CD14-positive monocyte (primary cell): Measurements from ENCODE around the gene MICAL2. TPM values are rescaled to one million over a fixed set of nuclear protein-coding genes. Genes with fewer than 3 reads are reported as not detected.

Source experiments
- DNase-seq, 3 donors: peaks; one replicate each; pipeline ENCODE4 v3.0.0-alpha.2; 2011 to 2022
- H2AFZ ChIP-seq: 2 replicates; pipeline ENCODE4 v1.6.0; 2012; ENCODE audit warnings: mild to moderate bottlenecking, low read depth, low read length, inconsistent platforms; ENCODE audit not compliant: insufficient read depth, poor library complexity, severe bottlenecking
- H3K27ac ChIP-seq, 2 donors: 1 replicate in 1 of 2; 2 replicates in 1 of 2; pipeline ENCODE4 v1.5.1; 2012 to 2013; ENCODE audit warnings: low read length in 2 of 2, control low read depth in 1 of 2, inconsistent platforms in 1 of 2, low read depth in 1 of 2, mild to moderate bottlenecking in 1 of 2
- H3K27me3 ChIP-seq, 2 donors: one replicate each; pipeline versions ENCODE4 v1.6.0 to v1.6.1; 2011 to 2013; ENCODE audit warnings: low read length in 2 of 2; ENCODE audit not compliant: control insufficient read depth in 2 of 2, insufficient read depth in 2 of 2
- H3K36me3 ChIP-seq, 2 donors: replicated peaks in 1 of 2; 1 replicate in 1 of 2; 2 replicates in 1 of 2; pipeline versions ENCODE4 v1.5.1 to v1.6.1; 2012 to 2013; ENCODE audit warnings: low read length in 2 of 2, control low read depth in 1 of 2, inconsistent platforms in 1 of 2, mild to moderate bottlenecking in 1 of 2; ENCODE audit not compliant: insufficient read depth in 2 of 2, control insufficient read depth in 1 of 2
- H3K4me1 ChIP-seq, 2 donors: 1 replicate in 1 of 2; 2 replicates in 1 of 2; pipeline versions ENCODE4 v1.5.1 to v1.6.1; 2012 to 2013; ENCODE audit warnings: low read length in 2 of 2, control low read depth in 1 of 2, inconsistent platforms in 1 of 2, mild to moderate bottlenecking in 1 of 2, moderate library complexity in 1 of 2; ENCODE audit not compliant: insufficient read depth in 2 of 2, control insufficient read depth in 1 of 2
- H3K4me2 ChIP-seq: replicated peaks from 2 replicates; pipeline ENCODE3; 2012; ENCODE audit warnings: low read length, moderate library complexity, mild to moderate bottlenecking; ENCODE audit not compliant: poor library complexity, severe bottlenecking; ENCODE audit errors: extremely low read depth
- H3K4me3 ChIP-seq, 3 experiments: fragments of 200-600 bp in 1 of 3; sonication (generic) in 1 of 3; replicated peaks in 1 of 3; 1 replicate in 2 of 3; 2 replicates in 1 of 3; pipeline ENCODE4 v1.5.1; 2011 to 2013; ENCODE audit warnings: low read length in 3 of 3, mild to moderate bottlenecking in 3 of 3, control low read depth in 2 of 3, low read depth in 2 of 3, inconsistent platforms in 1 of 3, moderate library complexity in 1 of 3
- H3K79me2 ChIP-seq: 2 replicates; pipeline ENCODE4 v1.6.0; 2012; ENCODE audit warnings: mild to moderate bottlenecking, control low read depth, inconsistent platforms, low read length, moderate library complexity; ENCODE audit not compliant: insufficient read depth
- H3K9ac ChIP-seq: 2 replicates; pipeline ENCODE4 v1.6.0; 2017; ENCODE audit warnings: low read length, mild to moderate bottlenecking; ENCODE audit not compliant: insufficient read depth, poor library complexity, severe bottlenecking
- H3K9me3 ChIP-seq, 2 donors: replicated peaks in 1 of 2; 1 replicate in 1 of 2; 2 replicates in 1 of 2; pipeline versions ENCODE4 v1.5.1 to v1.6.1; 2012 to 2013; ENCODE audit warnings: low read length in 2 of 2, control low read depth in 1 of 2; ENCODE audit not compliant: control insufficient read depth in 1 of 2, insufficient read depth in 1 of 2
- H4K20me1 ChIP-seq: 2 replicates; pipeline ENCODE4 v1.6.0; 2012; ENCODE audit warnings: mild to moderate bottlenecking, low read length, control low read depth, moderate library complexity; ENCODE audit not compliant: insufficient read depth
- H3K27ac Mint-ChIP-seq, 7 donors: one replicate each; pipeline ENCODE4 v1.8.0; 2020; ENCODE audit warnings: mild to moderate bottlenecking in 7 of 7, mixed read lengths in 7 of 7, moderate library complexity in 6 of 7, inconsistent platforms in 2 of 7
- H3K27me3 Mint-ChIP-seq, 3 donors: one replicate each; pipeline ENCODE4 v1.8.0; 2021 to 2022; ENCODE audit warnings: low read depth in 3 of 3, mild to moderate bottlenecking in 3 of 3, mixed read lengths in 3 of 3, moderate library complexity in 3 of 3, inconsistent platforms in 1 of 3
- H3K36me3 Mint-ChIP-seq, 2 donors: one replicate each; pipeline ENCODE4 v1.8.0; 2020; ENCODE audit warnings: mixed read lengths in 2 of 2, inconsistent platforms in 1 of 2, mild to moderate bottlenecking in 1 of 2
- H3K4me1 Mint-ChIP-seq: one replicate; pipeline ENCODE4 v1.8.0; 2020; ENCODE audit warnings: mild to moderate bottlenecking, mixed read lengths
- H3K4me3 Mint-ChIP-seq, 2 donors: one replicate each; pipeline ENCODE4 v1.8.0; 2020; ENCODE audit warnings: mild to moderate bottlenecking in 2 of 2, mixed read lengths in 2 of 2, moderate library complexity in 1 of 2
- H3K9me3 Mint-ChIP-seq, 7 donors: one replicate each; pipeline ENCODE4 v1.8.0; 2020 to 2022; ENCODE audit warnings: mixed read lengths in 7 of 7, mild to moderate bottlenecking in 6 of 7, moderate library complexity in 6 of 7, inconsistent platforms in 2 of 7
- WGBS: methylation state at CpG from one replicate; pipeline ENCODE4 v1.1.5; 2013; ENCODE audit warnings: missing lambda C conversion rate; ENCODE audit not compliant: insufficient coverage; 5-methylcytosine and 5-hydroxymethylcytosine counted together
- intact Hi-C, 2 donors: fragments of 100-400 bp; cut with micrococcal nuclease; formaldehyde crosslinking; loops; one replicate each; pipeline versions ENCODE4 v1.15.0 to v1.15.1; 2023
- polyA plus RNA-seq, 3 donors: library from polyadenylated mRNA; depleted of rRNA in 1 of 3; unstranded in 2 of 3; stranded (reverse) in 1 of 3; fragments of 300-500 nt in 2 of 3; fragments of >200 nt in 1 of 3; fragmentation: Illumina TruSeq in 2 of 3; gene quantifications; 1 replicate in 2 of 3; 2 replicates in 1 of 3; pipeline ENCODE4 v1.2.3, GENCODE V29; 2012 to 2021
- TF ChIP-seq, protein P1 (sequence below): fragments of 200-600 bp; IDR thresholded peaks from one replicate; pipeline ENCODE4 v1.8.0; 2022; ENCODE audit warnings: antibody characterized with exemption, mild to moderate bottlenecking

MICAL2 gene
- polyA plus RNA-seq, 3 donors: 39.8 to 72.5 (median 44.0) TPM

DNA sequence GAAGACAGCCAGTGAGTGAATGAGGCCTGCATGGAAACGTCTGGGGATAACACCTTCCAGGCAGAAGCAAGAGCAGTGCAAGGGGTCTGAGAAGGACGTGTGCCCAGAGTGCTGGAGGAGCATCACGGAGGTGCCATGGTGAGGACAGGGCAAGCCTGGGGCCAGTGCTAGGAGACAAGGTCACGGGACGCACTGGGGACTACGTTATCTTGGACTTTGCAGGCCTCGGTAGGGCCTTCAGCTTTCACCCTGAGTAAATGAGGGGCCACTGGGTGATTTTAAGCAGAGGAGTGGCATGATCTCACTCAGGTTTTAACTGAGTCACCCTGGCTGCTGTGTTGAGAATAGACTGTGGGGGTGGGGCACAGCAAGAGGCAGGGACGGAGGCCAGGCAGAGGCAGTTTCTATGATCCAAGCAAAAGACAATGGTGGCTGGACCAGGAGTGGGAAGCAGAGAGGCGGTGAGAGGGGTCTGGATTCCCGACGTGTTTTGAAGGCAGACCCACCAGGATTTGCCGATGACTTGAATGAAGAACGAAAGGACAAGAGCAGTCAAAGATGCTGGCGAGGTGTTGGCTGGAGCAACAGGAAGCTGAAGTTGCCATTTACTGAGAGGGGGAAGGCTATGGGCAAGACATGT lies 164.3 kb downstream of the MICAL2 start:
- Mint-ChIP-seq H3K4me3 (no peak overlapping the region), H3K27ac (no peak overlapping the region), H3K27me3 (peaks cover 1 to 5% (median 1%) of the 10 kb centered on the region in 3 donors), H3K4me1 (peaks cover 10% of the 10 kb centered on the region), H3K9me3 (no peaks in the 10 kb centered on the region), H3K36me3 (peaks cover 13 to 16% of the 10 kb centered on the region in 2 donors)
- Histone ChIP-seq H3K79me2 (no peaks in the 10 kb centered on the region), H4K20me1 (no peaks in the 10 kb centered on the region), H3K9ac (no peak overlapping the region), H3K4me3 (no peak overlapping the region), H3K27ac (no peak overlapping the region), H3K36me3 (peaks cover 8 to 18% of the 10 kb centered on the region in 2 donors), H2AFZ (no peak overlapping the region), H3K4me2 (no peak overlapping the region), H3K4me1 (peaks cover 5 to 7% of the 10 kb centered on the region in 2 donors), H3K9me3 (no peaks in the 10 kb centered on the region), H3K27me3 (no peaks in the 10 kb centered on the region)
- TF ChIP-seq, protein P1, sequence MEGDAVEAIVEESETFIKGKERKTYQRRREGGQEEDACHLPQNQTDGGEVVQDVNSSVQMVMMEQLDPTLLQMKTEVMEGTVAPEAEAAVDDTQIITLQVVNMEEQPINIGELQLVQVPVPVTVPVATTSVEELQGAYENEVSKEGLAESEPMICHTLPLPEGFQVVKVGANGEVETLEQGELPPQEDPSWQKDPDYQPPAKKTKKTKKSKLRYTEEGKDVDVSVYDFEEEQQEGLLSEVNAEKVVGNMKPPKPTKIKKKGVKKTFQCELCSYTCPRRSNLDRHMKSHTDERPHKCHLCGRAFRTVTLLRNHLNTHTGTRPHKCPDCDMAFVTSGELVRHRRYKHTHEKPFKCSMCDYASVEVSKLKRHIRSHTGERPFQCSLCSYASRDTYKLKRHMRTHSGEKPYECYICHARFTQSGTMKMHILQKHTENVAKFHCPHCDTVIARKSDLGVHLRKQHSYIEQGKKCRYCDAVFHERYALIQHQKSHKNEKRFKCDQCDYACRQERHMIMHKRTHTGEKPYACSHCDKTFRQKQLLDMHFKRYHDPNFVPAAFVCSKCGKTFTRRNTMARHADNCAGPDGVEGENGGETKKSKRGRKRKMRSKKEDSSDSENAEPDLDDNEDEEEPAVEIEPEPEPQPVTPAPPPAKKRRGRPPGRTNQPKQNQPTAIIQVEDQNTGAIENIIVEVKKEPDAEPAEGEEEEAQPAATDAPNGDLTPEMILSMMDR: no peak
- 97% methylated on average over 14 of the region's 14 CpGs for WGBS
- no peak for DNase-seq
- intact Hi-C loops: no loop called here

DNA sequence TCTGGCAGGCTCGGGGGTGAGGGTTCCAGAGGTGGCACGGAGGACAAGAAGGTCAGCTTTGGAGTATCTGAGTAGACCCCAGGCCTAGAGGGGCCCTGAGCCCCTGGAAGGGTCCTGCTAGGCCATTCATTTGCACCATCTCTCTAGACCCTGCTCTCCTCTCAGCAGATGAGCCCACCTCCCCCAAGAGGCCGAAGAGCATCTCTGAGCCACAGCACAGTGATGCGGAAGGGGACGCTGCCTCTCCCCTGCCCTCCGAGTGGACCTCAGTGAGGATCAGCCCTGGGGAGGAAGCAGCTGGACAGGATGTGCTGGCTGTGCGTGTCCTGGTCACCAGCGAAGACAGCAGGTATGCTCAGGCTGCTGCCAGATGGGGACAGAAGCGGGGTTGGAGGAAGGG lies 165.4 kb downstream of the MICAL2 start:
- DNase-seq: no peak
- Mint-ChIP-seq H3K27ac (no peak overlapping the region), H3K27me3 (peaks cover 1 to 5% (median 1%) of the 10 kb centered on the region in 3 donors), H3K4me1 (no peaks in the 10 kb centered on the region), H3K4me3 (no peak overlapping the region), H3K9me3 (no peaks in the 10 kb centered on the region), H3K36me3 (peaks cover 13 to 16% of the 10 kb centered on the region in 2 donors)
- H3K9ac ChIP-seq: no peak overlapping the region
- H3K36me3 ChIP-seq: peaks cover 8 to 18% of the 10 kb centered on the region in 2 donors
- no peak overlapping the region for H3K4me3 ChIP-seq
- no peak overlapping the region for H2AFZ ChIP-seq
- intact Hi-C loops: no loop called here
- WGBS: 82% methylated on average over 5 of the region's 9 CpGs
- TF ChIP-seq, protein P1: no peak
- H3K4me2 ChIP-seq: no peak overlapping the region
- no peak overlapping the region for H3K27ac ChIP-seq
- no peaks in the 10 kb centered on the region for H3K27me3 ChIP-seq
- H3K79me2 ChIP-seq: no peaks in the 10 kb centered on the region
- H4K20me1 ChIP-seq: no peaks in the 10 kb centered on the region
- H3K4me1 ChIP-seq: no peaks in the 10 kb centered on the region
- H3K9me3 ChIP-seq: no peaks in the 10 kb centered on the region
